ENCODE results near the gene FHL3.

- TF ChIP-seq POLR2A (IDR thresholded peaks at IDR 0.05): no peak
- no peak for TF ChIP-seq CTCF (IDR thresholded peaks at IDR 0.05)
These were observed 10.3 kb downstream of the FHL3 start for GRCh38 chr1:37994886-37995566.

Measured in heart left ventricle (tissue), 13 donors.